GM12891 (cell line): Measurements from ENCODE around the gene RBPJ.

Source experiments
- PAX5 ChIP-seq: IDR thresholded peaks from 2 replicates; pipeline ENCODE4 v1.6.1; 2011; ENCODE audit warnings: low read length, moderate library complexity, mild to moderate bottlenecking; ENCODE audit not compliant: insufficient read depth, severe bottlenecking
- POLR2A ChIP-seq: IDR thresholded peaks from 2 replicates; pipeline ENCODE4 v1.6.1; 2011; ENCODE audit warnings: low read depth, low read length, control low read depth
- POLR2AphosphoS5 ChIP-seq: IDR thresholded peaks from 2 replicates; pipeline ENCODE4 v1.6.1; 2011; ENCODE audit warnings: low read depth, low read length, control low read depth
- POU2F2 ChIP-seq: IDR thresholded peaks from 2 replicates; pipeline ENCODE4 v1.6.1; 2011; ENCODE audit warnings: low read depth, mild to moderate bottlenecking, control low read depth, low read length, moderate library complexity
- SPI1 ChIP-seq: IDR thresholded peaks from 2 replicates; pipeline ENCODE4 v1.6.1; 2011; ENCODE audit warnings: low read depth, low read length, control low read depth
- TAF1 ChIP-seq: IDR thresholded peaks from 2 replicates; pipeline ENCODE4 v1.6.1; 2011; ENCODE audit warnings: low read depth, low read length, control low read depth

DNA sequence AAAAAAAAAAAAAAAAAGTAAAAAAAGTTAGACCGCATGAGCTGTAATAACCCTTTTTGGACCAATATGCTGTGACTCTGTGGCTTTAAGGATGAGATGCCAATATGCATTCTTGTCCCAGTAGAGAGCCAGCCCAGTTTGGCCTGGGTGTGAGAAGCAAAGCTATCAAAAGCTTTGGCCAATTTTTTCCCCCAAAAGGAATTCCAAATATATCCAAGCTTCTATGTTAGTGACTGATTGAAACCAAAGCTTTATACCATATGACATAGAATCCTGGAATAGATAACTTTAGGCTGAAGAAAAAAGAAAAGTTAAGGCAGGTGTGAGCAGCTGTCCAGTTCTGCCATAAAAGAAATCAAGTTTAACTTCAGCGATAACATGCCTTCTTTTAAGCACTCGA is 30.5 kb upstream of the RBPJ start:
- TF ChIP-seq POLR2A (no peak), POLR2AphosphoS5 (no peak), SPI1 (no peak), TAF1 (no peak), POU2F2 (no peak), PAX5 (no peak)
